Left renal cortex interstitium (tissue), 4 donors: ENCODE results near the gene ZDHHC22. TPM values are rescaled to one million over a fixed set of nuclear protein-coding genes. Genes with fewer than 3 reads are reported as not detected.

Source experiments
- DNase-seq, 4 donors: peaks; one replicate each; pipeline ENCODE4 v3.0.0-alpha.2; 2013; ENCODE audit warnings: low read depth in 4 of 4, low spot score in 2 of 4, missing footprints in 1 of 4
- polyA plus RNA-seq, 4 donors: library from polyadenylated mRNA; unstranded; fragments of 120-200 nt; gene quantifications; one replicate each; pipeline ENCODE4 v1.2.1, GENCODE V29; 2013; ENCODE audit not compliant: insufficient read length in 4 of 4

ZDHHC22 gene
- polyA plus RNA-seq, 4 donors, result 0.45 to 0.86 (median 0.55) TPM

DNA sequence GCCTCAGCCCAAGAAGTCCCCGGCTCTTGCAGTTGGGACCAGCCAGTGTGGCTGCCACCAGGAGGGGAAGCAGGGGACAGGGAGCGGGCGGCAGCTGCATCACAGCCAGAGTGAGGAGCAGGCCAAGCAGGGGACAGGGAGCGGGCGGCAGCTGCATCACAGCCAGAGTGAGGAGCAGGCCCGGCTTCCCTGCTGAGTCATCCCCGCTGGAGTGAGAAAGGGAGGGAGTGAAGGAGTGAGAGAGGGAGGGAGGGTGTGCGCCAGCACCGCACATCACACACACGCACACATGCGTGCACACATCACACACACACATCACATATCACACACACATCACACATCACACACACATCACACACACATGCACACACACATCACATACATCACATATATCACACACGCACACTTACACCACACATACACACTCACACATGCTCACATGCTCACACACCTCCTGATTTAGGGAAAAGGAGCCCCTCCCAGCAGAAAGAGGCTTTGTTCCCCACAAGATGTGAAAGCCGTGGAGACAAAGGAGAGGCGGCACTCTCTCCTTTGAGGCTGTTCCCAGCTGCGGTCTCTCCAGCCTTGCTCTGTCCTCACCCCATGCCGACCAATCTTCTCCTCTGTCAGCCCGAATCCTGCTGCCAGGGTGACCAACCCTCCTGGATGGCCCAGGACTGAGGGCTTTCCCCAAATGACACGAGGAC lies 16.7 kb upstream of the ZDHHC22 start:
- no peak for DNase-seq

DNA sequence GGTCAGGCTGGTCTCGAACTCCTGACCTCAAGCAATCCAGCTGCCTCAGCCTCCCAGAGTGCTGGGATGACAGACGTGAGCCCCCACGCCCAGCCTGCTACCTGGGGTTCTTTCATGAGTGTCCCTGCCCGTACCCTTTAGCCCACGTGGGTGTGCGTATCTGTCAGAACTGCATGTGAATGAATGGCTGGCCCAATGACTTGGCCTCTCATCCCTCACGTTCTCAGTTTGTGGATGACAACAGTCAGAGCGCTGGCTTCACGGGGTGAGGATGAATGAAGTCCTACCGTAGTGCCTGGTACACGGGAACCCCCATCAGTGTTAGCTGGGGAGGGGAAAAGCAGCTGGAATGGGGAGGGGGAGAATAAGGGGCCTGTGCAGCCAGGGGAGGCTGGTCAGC lies 16.1 kb upstream of the ZDHHC22 start:
- DNase-seq, result no peak

DNA sequence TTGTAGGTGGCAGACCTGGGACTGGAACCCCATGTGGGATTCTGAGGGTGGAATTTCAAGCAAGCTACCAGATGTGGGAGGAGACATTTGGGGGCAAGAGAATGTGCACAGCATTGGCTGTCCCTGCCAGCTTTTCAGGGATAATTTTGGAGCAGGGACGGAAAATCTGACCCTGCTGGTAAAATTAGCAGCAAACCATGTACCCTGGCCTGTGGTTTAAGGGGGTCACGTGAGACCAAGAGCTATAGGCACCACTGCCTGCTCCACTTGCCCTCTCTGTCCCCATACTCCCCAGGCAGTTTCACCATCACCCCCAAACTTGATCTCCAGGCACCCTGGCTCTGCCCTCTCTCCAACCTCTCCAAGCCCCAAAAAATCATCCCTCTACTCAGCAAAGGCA lies 13.5 kb upstream of the ZDHHC22 start:
- DNase-seq, result no peak

DNA sequence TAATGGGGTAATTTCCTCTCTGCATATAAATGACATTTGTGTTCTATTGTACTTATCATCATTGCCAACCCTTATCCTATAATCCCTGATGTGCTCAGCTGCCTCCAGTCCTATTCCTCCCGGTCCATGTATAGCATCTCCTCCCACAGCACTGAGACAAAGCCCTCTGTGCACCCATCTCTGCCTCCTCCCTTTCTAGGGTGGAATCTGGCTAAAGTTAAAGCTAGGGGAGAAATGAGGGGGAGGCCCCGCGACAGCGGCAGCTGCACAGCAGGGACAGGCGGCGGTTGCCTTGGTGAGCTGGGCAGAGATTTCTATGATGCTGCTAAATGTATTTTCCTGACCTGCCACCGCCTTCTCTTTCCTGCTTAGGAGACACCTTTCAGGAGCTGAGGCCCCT lies 12.8 kb upstream of the ZDHHC22 start:
- DNase-seq, result no peak

DNA sequence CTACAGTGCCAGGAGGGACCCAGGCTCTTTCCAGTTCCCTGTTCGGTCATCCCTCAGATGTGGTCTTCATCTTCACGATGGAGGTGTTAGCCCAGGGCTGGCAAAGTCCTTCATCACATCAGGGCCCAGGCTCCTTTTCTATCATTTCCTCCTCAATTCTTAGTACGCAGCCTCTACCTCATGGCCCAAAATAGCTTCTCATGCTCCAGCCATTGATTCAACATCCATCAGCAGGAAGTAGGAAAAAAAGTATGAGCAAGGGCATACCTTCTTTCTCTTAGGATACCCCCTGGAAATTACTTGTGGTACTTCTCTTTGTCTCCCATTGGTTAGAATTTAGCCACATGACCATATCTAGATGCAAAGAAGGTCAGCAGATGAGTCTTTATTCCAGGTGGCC lies 12.2 kb upstream of the ZDHHC22 start:
- DNase-seq, result no peak

DNA sequence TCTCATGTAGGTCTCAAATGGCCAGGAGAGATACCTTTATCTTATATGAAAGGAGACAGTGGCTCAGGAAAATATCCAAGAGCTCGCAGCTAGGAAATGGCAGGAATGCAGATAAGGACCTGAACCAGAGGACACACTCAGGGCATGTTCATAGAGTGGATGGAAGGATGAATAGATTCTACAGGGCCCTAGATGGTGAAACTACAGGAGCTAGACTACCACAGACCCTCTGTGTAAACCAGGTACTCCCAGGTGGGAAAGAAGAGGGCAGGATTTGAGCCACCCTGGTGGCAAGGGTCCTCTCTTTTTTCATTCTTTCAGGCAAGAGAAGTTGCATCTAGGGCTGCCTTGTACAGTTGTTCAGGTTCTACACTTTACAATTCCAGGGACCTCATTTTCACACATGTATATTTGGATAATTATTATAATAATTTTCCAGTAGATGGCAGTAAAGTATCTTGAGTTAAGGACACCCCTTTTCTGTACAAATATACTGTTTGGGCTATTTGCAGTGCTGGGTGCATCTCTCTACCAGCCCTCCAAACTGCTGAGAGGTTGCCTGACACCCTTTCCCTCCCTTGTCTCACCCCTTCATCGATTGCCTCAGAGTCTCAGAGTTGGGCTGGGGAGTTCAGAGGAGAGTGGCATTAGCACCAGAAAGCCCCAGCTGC lies 10.5 kb upstream of the ZDHHC22 start:
- no peak for DNase-seq

DNA sequence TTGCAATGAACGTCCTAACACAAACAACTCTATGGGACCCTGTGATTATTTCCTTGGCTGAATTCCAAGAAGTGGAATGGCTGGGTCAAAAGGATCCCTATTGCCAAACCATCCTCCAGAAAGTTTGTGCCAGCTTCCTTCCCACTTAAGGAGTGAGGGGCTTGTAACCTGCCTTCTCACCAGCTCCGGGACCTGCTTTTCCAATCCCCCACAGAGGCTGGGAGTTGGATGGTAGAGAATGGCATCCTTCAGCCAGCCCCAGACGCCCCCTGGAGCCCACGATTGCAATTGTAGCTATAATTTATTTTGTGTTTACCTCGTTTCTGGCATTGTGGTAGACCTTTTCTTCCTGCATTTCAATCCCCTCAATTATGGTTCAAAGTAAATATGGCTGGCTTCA lies 9.7 kb upstream of the ZDHHC22 start:
- no peak for DNase-seq

DNA sequence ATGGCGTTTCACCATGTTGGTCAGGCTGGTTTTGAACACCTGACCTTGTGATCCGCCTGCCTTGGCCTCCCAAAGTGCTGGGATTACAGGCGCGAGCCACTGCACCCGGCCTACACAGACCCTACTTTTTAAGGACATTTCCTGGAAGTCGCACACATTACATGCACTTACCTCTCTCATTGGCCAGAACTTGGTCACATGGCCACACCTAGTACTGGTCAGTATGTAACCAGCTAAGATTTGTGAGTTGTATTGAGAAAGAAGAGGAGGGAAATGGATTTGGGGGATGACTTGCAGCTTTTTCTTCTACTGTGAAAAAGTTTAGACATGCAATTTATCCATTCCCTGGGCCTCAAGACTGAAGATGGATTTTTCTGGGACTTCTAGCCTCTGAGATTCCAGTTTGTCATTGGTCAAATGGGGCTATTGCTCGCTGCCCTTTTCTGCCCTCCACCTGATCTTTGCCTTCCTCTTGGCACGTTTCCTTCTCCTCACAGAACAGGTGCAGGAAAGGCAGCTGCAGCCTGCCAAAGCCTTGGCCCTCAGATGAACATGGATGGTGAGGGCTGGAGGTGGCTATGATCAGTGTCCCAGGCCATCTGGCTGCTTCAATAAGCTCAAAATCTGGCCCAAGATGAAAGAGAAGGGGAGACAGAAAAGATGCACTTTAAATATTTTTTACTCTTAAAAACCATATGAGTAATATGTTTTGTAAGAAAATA lies 7.1 kb upstream of the ZDHHC22 start:
- DNase-seq, result no peak

DNA sequence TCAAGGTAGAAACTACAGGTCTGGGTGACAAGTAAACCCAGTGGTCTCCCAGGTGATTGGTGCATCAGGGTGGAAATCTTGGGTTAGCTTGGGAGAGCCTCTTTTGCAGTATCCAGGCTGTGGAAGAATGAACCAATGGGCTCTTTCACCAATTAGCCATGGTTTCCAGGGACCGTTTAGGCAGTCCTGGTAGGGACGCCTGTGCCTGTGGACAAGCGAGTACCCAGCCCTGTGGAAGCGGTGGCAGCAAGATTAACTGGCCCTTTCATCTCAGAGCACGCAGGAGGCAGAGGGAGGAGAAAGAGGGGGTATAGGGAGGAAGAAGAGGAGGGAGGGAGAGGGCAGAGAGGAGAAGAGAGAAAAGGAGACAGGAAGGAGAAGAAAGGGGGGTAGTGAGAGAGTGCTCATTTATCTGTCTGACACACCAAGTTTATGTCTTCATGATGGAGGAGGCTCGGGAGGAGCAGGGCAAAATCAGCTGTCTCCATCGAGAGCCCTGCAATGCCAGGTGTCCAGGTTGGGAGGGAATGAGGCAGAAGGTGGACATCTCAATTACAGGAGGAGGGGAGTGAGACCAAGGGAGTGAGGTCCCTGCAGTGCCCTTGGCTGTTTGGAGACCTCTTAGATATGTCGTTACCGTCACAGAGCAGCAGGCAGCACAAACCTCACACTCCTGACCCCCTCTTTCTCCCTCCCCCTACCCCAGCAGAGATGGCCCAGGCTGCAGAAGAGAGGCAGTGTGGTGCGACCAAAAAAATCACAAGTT lies 4.6 kb upstream of the ZDHHC22 start:
- no peak for DNase-seq

DNA sequence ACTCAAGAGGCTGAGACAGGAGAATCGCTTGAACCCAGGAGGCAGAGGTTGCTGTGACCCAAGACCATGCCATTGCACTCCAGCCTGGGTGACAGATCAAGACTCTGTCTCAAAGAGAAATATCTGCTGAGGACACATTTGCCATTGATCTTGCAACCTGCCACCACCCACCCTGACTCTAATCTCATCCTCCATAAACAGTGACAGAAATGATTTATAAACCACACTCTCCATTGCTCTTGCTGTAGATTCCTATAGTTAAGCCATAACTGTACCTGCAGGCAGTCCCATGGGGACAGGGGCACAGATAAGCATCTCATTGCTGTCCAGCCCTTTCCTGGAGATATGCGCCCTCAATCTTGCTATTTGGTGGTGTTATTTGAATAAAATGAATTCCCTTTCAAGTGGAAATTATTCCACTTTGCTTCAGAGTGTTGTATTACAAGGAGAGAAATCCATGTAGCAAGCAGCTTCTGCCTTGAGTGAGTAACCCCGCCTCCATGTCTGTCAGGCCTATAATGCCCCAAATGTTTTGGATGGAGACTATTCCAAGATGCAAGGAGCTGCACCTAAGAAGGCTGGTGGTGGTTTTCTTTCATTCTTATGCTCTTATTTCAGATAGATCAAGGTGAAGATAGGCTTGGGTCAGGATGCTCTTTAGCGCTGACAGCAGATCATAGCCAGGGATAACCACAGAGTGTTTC lies 3.0 kb upstream of the ZDHHC22 start:
- no peak for DNase-seq

DNA sequence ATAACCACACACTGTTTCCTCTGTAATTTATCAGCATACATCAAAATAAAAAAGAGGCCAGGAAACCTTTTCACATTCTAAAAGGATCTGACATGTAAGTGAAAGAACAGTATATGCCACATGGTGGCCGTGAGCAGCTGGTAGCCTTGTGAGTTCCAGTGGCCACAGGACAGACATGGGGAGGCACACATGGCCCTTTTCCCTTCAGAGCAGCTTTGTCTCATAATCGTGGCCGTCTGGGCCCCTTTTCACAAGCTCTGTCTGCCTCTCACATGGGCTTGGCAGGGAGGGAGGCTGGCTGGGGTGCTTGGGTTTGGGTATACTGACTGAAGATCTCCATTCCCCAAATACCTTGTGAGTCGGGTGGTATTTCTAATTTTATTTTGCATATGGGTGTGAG lies 1.5 kb upstream of the ZDHHC22 start:
- DNase-seq, result no peak

DNA sequence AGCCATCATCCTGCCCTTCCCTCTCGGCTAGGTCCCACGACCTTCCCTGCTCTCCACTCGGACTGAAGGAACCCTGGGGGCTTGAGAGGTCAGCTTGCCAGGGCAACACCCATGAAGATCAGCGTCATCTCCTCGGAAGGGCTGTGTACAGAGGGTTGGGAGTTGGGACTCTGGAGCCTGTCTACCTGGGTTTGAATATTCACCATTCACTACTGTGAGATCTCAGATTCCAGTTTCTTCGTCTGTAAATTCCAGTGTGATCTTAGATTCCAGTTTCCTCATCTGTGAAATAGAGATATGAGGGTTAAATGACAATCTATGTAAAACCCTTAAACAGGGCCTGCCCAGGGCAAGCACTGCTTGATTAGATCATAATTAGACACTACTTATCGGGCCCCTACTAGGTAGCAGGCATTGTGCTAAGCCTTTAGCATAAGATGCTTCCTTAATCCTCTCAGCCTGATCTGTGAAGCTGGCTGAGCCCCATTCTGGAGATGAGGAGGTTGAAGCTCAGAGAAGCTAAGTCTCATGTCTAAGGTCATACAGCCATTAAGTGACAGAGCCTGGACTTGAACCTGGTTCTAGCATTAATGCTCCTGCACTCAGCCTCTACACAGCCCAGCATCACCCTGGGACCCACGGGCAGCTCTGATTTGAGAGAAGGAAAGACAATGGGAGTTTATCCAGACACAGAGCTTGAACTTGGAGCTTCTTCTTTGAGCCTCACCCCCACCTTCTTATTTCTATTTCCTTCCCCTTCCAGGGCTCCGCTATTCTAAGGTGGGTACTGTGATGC lies 612 bp upstream of the ZDHHC22 start:
- no peak for DNase-seq

DNA sequence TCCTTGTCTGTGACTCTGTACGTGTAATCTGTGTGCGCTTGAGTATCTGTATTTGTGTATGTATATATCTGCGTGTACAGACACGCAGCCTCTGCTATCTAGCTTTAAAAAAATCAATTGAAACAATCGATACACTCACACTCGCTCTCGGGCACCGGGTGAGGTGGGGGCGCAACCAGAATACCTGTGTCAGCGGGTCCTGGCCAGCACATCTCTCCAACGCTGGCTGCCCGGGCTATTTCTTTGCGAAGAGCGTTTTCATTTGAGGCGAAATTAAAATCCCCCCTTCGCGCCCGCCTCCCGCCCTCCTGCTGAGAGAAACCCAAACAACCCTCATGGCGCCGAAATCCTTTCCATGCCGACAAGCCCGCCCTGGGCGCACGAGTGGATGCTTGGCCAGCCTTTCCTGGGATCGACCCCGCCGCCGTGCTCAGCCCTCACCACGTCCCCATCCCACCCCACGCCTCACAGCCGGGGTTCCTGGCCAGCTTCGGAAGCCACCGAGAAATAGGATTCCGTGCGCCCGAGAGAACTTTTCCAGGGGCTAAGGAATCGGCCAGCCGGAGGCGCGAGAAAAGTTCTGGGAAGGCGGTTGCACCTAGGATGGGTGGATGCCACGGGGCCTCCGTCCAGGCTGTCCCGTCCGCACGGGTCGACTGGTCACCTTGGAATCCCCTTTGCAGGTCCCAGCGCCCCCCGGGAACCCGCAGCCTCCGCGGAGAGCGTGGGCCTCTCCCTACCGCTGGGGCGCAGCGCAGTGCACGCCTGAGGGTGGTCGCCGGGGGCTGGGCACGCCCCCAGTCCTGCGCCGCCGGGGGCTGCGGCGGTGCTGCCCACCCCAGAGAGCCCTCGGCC lies 1.0 kb downstream of the ZDHHC22 start:
- no peak for DNase-seq

DNA sequence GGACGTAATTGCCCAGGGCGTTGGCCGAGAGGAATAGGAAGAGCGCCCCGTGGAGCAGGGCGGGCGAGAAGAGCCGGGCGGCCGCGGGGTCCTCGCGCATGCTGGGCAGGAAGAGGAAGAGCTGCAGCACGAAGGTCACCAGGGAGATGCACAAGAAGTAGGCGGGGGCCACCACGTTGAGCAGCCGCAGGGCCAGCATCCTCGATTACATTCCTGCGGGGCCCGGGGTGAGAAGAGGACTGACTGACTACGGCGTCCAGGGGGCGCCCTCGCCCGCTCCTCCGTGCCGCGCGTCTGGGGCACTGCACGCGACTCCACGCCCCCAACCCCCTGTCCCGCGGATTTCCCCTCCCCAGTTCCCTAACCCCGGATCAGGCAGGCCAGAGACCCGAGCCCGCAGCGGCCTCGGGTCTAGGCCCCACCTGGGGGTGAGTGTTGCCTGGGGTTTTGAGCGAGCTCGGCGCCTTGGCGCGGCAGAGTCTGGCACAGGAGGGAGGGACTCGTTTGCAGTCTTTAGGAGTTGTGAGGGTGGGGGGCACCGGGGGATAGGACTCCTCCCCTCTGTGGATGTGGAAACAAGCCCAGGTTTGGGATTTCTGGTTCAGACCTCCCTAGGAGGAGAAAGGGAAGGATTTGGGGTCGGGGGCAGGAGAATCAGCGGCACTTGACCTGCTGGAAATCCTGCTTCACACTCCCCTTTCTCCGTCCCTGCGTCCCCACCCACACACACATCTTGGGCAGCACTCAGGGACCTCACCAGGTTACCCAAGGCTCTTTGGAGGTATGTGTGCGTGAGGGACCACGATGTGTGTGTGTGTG lies 1.8 kb downstream of the ZDHHC22 start:
- DNase-seq, result no peak

DNA sequence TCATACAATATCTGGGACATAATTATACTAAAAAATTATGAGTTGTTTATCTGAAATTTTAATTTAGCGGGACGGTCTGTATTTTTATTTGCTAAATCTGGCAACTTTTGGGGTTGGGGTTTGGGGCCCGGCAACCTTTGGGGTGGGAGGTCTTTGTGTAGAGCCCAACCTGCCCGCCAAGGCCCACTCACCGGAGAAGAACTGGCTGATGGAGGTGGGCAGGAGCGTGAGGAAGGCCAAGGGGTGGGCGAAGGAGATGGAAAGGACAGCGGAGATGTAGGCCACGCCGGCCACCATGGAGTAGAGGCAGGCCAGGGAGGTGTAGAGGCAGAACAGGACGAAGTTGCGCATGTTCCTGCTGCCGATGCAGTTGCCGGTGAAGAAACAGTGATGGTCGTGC lies 2.6 kb downstream of the ZDHHC22 start:
- no peak for DNase-seq

DNA sequence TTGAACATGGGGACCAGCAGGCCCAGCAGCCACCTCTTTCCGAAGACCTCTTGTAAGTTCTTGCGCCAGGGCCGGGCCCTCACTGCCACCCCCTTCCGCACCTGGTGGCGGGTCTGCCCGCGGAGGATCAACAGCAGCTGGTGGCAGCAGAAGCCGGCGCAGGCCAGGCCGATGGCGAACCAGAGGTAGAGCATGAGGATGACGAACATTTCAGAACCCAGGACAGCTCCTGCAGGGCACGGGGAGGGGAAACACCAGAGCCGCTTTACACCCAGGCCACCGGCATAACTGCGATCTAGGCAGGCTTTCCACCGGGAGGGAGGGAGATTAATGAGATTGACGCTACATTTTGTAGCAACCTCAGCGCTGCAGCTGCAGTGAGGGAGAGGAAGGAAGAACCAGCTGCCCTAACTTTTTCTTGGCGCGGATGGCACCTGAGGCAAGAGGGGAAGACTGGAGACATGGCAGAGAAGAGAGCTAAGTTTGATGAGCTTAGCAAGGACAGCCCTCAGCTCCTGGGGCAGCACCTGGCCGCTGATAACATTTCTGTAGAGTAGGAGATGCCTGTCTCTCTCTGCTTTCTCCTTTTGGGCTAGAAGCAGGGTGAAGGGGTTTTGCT lies 7.8 kb downstream of the ZDHHC22 start:
- peak; percentile 75 to 90 (median 80) for DNase-seq

DNA sequence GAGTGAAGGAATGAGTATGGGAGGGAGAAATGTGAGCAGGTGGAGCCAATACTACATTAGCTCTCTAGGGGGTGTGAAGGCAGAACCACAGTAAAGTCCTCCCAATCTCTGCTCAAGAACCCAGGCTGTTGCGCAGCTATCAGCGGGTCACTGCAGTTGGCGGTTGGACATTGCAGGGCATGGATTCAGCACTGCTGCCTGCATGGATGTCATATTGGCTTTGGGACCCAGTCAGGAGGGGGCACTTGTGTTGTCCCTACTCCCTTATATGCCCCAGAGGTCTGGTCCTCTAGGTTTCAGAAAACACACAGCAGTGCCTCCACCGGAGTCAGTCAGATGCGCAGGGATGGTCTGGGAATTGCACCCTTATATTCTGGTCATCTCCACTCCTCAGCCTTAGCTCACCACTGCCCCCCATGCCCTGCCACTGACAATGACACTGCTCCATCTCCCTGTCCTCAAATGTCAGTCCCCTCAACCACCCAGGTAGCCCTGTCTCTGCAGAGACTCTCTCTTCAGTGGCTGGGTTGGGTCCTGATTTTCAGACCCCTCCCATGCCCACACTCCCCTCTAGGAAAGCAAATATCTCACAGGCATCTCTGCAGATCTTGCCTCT lies 9.6 kb downstream of the ZDHHC22 start:
- DNase-seq, result no peak
